ENCODE measurements around the gene STARD3NL. TPM values are rescaled to one million over a fixed set of nuclear protein-coding genes. Genes with fewer than 3 reads are reported as not detected.
A peak's percentile ranks its signal among the peaks of the same experiment; 100 is the strongest.

STARD3NL gene
- total RNA-seq, 2 experiments from 2014 or later, result 27.9 to 30.8 TPM

- no peak overlapping the region for H3K27ac Mint-ChIP-seq
- H3K36me3 Mint-ChIP-seq (ENCODE audit: low read depth), result peaks cover 8% of the 10 kb centered on the region
- ChIA-PET CTCF (interaction anchor here (0.7 to 3.8 kb wide), 5 partner anchors 34 to 385 kb away, joined by 3 to 14 read pairs (median 13); no protein-coding TSS in a partner anchor), POLR2A (no interaction called here)
- peaks cover 31% of the 10 kb centered on the region for H3K4me1 Mint-ChIP-seq
- no peak for DNase-seq
- intact Hi-C loops (cut with DNase I, micrococcal nuclease), result no loop called here
- ATAC-seq, result no peak
- H3K9me3 Mint-ChIP-seq (ENCODE audit: low read depth), result peaks cover 2% of the 10 kb centered on the region
- H3K4me3 Mint-ChIP-seq, result no peak overlapping the region
- no peaks in the 10 kb centered on the region for H3K27me3 Mint-ChIP-seq
Observed at GRCh38 chr7:38182450-38182849, 4.4 kb downstream of the STARD3NL start.

DNA sequence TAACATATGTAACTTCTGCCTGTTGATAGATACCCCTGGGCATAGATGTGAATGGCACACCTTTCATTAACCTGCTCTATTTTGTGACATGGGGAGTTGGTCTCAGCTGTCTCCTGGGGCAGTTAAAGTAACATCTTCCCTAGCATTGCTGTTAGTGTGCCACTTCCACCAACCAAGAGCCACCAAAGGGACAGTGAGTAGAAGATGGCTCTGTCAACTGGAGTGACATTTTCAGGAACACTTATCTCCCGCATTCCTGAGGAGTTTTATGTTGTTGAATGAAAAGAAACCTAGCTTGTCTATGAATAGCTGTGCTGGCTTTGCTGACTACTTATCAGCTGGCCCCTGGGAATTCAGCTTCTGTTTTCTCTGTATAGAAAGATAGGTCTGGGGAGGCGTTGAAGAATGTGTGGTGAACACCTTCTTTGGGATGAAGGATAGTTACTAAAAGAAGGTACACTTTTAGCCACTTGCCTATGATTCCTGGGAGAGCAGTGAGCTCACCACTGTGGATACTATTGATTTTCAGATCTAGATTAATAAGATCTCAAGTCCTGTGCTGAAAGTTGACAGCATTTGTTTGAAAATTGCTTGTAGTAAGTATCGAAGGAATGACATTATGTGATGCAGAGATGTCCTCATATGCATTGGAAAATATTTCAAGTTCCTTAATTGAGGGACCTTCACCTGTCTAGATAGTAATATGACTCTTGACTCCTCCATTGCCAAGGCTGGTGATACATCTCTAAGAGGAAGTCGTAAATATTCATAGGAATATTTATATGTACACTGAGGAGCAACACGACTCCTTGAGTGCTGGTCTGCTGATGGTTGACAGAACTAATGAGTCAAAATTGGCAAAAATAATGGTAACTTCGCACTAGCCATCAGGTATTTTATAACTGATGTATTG, 7.6 kb downstream of the STARD3NL start:
- ATAC-seq, result no peak
- Mint-ChIP-seq H3K9me3 (ENCODE audit: low read depth) (peaks cover 2% of the 10 kb centered on the region), H3K27ac (no peak overlapping the region), H3K4me1 (peaks cover 21% of the 10 kb centered on the region), H3K36me3 (ENCODE audit: low read depth) (peaks cover 8% of the 10 kb centered on the region), H3K27me3 (no peaks in the 10 kb centered on the region), H3K4me3 (no peak overlapping the region)
- intact Hi-C loops (cut with DNase I, micrococcal nuclease), result loop anchor here in 1 of 2 experiments (5.0 kb wide), 1 partner anchor 717 kb away; no protein-coding TSS in a partner anchor
- DNase-seq, result no peak
- ChIA-PET POLR2A (no interaction called here), CTCF (interaction anchor here (0.7 to 1.6 kb wide), 5 partner anchors 26 to 1086 kb away, joined by 3 to 4 read pairs (median 3); no protein-coding TSS in a partner anchor)

DNA sequence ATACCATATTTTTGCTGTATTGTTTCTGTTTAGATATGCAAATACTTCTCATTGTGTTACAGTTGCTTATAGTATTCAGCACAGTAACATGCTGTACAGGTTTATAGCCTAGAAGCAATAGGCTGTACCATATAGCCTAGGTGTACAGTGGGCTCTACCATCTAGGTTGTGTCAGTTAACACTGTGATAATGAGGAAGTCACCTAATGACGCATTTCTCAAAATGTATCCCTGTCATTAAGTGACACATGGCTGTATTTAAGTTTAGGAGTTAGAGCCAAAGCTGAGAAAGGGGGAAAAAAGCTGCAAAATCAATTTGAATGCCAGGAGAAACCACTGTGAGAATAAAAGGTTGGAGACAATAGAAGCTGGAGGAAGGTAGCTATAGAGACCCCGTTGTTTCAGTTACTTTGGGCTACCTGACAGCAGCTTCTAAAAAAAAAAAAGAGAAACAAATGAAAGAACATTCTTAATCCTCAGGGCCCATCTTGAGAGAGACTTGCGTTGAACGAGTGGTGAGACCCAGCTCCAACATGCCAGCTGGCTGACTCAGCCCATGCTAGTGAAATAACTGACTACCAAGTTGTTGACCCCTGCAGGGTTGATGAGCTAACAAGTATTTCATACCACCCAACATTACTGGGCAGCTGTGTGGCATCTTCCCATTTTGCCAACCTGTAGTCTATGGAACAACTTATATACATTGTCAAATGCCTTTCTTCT, 8.7 kb downstream of the STARD3NL start:
- ATAC-seq (no peak), DNase-seq (no peak)
- H3K9me3 Mint-ChIP-seq (ENCODE audit: low read depth), result peaks cover 6% of the 10 kb centered on the region
- peaks cover 25% of the 10 kb centered on the region for H3K4me1 Mint-ChIP-seq
- POLR2A ChIA-PET, result no interaction called here
- CTCF ChIA-PET, result interaction anchor here (1.0 to 2.2 kb wide), 6 partner anchors 13 to 149 kb away, joined by 3 to 11 read pairs (median 4); no protein-coding TSS in a partner anchor
- peaks cover 12% of the 10 kb centered on the region for H3K36me3 Mint-ChIP-seq (ENCODE audit: low read depth)
- intact Hi-C loops (cut with DNase I, micrococcal nuclease), result loop anchor here in 1 of 2 experiments (5.0 kb wide), 1 partner anchor 716 kb away; no protein-coding TSS in a partner anchor
- no peak overlapping the region for H3K27ac Mint-ChIP-seq
- H3K27me3 Mint-ChIP-seq, result no peaks in the 10 kb centered on the region
- H3K4me3 Mint-ChIP-seq, result no peak overlapping the region

- intact Hi-C loops (cut with DNase I, micrococcal nuclease), result loop anchor here in 1 of 2 experiments (5.0 kb wide), 1 partner anchor 714 kb away; no protein-coding TSS in a partner anchor
- Mint-ChIP-seq H3K27me3 (no peaks in the 10 kb centered on the region), H3K4me3 (no peak overlapping the region), H3K9me3 (ENCODE audit: low read depth) (peaks cover 6% of the 10 kb centered on the region), H3K4me1 (peaks cover 33% of the 10 kb centered on the region), H3K27ac (no peak overlapping the region), H3K36me3 (ENCODE audit: low read depth) (peaks cover 18% of the 10 kb centered on the region)
- ChIA-PET POLR2A (no interaction called here), CTCF (interaction anchor here (0.6 to 2.2 kb wide), 4 partner anchors 9 to 119 kb away, joined by 3 to 11 read pairs (median 3); no protein-coding TSS in a partner anchor)
- DNase-seq, result no peak
- ATAC-seq, result no peak
Observed at GRCh38 chr7:38187794-38188440, 9.9 kb downstream of the STARD3NL start.

DNA sequence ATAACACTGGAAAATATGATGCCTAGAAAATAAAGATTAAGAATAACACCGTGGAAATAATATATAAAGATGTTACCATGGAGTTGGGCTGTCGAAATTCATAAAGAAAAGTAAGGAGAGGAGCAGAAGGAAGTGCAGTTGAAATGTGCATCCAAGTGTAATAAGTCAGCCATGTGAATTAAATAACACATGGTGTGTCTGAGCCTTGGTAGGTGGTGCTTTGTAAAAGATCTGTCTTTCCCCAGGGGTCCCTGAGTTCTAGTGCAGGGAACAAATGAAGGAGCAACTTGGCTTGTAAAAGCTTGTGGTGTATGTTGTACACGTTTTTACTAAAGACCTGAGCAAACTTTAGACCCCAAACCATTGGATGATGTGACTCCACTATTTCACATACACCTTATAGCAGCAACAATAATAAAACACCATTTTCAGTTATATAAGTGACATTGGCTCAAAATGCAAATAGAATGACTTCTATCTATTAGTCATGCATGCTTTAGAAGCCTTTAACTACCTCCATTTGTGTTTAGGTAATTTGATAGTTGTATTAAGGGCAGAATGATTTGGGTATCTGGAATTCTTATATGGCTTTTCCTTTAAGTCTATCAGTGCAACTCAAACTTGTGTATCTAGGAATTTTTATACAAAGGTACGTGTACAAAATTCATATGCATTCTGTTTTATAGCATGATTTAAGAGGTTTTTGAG, 11.3 kb downstream of the STARD3NL start:
- no peak for ATAC-seq
- H3K36me3 Mint-ChIP-seq (ENCODE audit: low read depth), result peaks cover 12% of the 10 kb centered on the region
- ChIA-PET POLR2A (no interaction called here), CTCF (interaction anchor here (0.6 kb wide), 1 partner anchor 12 kb away, joined by 5 read pairs; no protein-coding TSS in a partner anchor)
- no peak for DNase-seq
- H3K27me3 Mint-ChIP-seq, result no peaks in the 10 kb centered on the region
- intact Hi-C loops (cut with DNase I, micrococcal nuclease), result loop anchor here in 1 of 2 experiments (5.0 kb wide), 1 partner anchor 713 kb away; no protein-coding TSS in a partner anchor
- H3K4me1 Mint-ChIP-seq, result peaks cover 33% of the 10 kb centered on the region
- no peak overlapping the region for H3K27ac Mint-ChIP-seq
- H3K4me3 Mint-ChIP-seq, result no peak overlapping the region
- peaks cover 4% of the 10 kb centered on the region for H3K9me3 Mint-ChIP-seq (ENCODE audit: low read depth)

GRCh38 chr7:38190011-38190410, 12.0 kb downstream of the STARD3NL start:
- Mint-ChIP-seq H3K36me3 (ENCODE audit: low read depth) (peaks cover 12% of the 10 kb centered on the region), H3K27ac (no peak overlapping the region), H3K27me3 (no peaks in the 10 kb centered on the region), H3K4me1 (peaks cover 33% of the 10 kb centered on the region), H3K4me3 (no peak overlapping the region), H3K9me3 (ENCODE audit: low read depth) (peaks cover 4% of the 10 kb centered on the region)
- DNase-seq, result no peak
- peak; percentile 30 for ATAC-seq
- POLR2A ChIA-PET, result no interaction called here
- intact Hi-C loops (cut with DNase I, micrococcal nuclease), result no loop called here
- CTCF ChIA-PET, result interaction anchor here (0.6 kb wide), 1 partner anchor 11 kb away, joined by 5 read pairs; no protein-coding TSS in a partner anchor

DNA sequence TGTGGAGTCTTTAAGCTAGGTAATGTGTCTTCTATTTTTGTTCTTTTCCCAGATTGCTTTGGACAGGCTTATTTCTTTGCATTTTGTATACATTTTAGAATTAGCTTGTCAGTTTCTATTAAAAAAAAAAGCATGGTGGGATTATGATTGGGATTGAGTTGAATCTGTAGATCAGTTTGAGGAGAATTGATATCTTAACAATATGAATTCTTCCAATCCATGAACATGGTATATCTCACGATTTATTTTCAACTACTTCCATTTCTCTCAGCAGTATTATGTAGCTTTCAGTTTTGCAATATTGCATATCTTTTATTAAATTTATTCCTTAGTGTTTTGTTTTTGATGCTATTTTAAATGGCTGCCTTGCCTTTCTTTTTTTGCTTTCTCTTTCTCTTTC, 13.7 kb downstream of the STARD3NL start:
- no peak overlapping the region for H3K4me3 Mint-ChIP-seq
- H3K9me3 Mint-ChIP-seq (ENCODE audit: low read depth), result peaks cover 4% of the 10 kb centered on the region
- peaks cover 10% of the 10 kb centered on the region for H3K36me3 Mint-ChIP-seq (ENCODE audit: low read depth)
- POLR2A ChIA-PET, result no interaction called here
- DNase-seq, result no peak
- CTCF ChIA-PET, result interaction anchor here (9.0 kb wide), 1 partner anchor 25 kb away, joined by 71 read pairs; no protein-coding TSS in a partner anchor
- H3K27me3 Mint-ChIP-seq, result no peaks in the 10 kb centered on the region
- intact Hi-C loops (cut with DNase I, micrococcal nuclease), result no loop called here
- peaks cover 36% of the 10 kb centered on the region for H3K4me1 Mint-ChIP-seq
- ATAC-seq, result no peak
- no peak overlapping the region for H3K27ac Mint-ChIP-seq

DNA sequence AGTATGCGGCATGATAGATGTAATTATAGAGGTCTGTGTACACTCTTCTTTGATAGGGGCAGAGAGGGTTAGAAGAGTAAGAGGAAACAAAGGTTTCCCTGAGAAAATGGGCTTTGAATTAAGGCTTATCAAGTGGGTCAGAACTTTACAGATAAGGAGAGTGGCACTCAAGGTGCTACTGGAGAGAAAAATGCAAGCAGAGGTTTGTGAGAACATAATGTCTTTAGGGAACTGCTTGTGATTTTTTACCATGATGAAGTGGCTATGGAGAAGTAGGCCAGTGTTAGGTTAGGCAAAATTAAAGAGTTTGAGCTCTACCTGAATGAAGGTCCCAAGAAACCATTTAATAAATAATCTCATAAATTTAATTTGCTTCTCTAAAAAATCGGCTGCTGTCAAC, 14.3 kb downstream of the STARD3NL start:
- intact Hi-C loops (cut with DNase I, micrococcal nuclease), result no loop called here
- peaks cover 36% of the 10 kb centered on the region for H3K4me1 Mint-ChIP-seq
- no peaks in the 10 kb centered on the region for H3K27me3 Mint-ChIP-seq
- ATAC-seq, result no peak
- H3K27ac Mint-ChIP-seq, result no peak overlapping the region
- CTCF ChIA-PET, result interaction anchor here (9.0 kb wide), 1 partner anchor 24 kb away, joined by 71 read pairs; no protein-coding TSS in a partner anchor
- no peak for DNase-seq
- POLR2A ChIA-PET, result no interaction called here
- no peak overlapping the region for H3K4me3 Mint-ChIP-seq
- H3K36me3 Mint-ChIP-seq (ENCODE audit: low read depth), result peaks cover 10% of the 10 kb centered on the region
- H3K9me3 Mint-ChIP-seq (ENCODE audit: low read depth), result peaks cover 4% of the 10 kb centered on the region

- H3K9me3 Mint-ChIP-seq (ENCODE audit: low read depth), result peaks cover 2% of the 10 kb centered on the region
- H3K36me3 Mint-ChIP-seq (ENCODE audit: low read depth), result peaks cover 10% of the 10 kb centered on the region
- no peak for ATAC-seq
Observed at GRCh38 chr7:38195804-38196595, 18.0 kb downstream of the STARD3NL start.

GRCh38 chr7:38198366-38198765, 20.3 kb downstream of the STARD3NL start:
- ATAC-seq (no peak), DNase-seq (no peak)
- ChIA-PET POLR2A (no interaction called here), CTCF (interaction anchor here (0.9 to 9.0 kb wide), 7 partner anchors 11 to 170 kb away, joined by 3 to 71 read pairs (median 5); no protein-coding TSS in a partner anchor)
- Mint-ChIP-seq H3K27ac (no peak overlapping the region), H3K36me3 (ENCODE audit: low read depth) (peaks cover 9% of the 10 kb centered on the region), H3K4me1 (peaks cover 10% of the 10 kb centered on the region), H3K9me3 (ENCODE audit: low read depth) (peaks cover 4% of the 10 kb centered on the region), H3K4me3 (no peak overlapping the region), H3K27me3 (no peaks in the 10 kb centered on the region)
- intact Hi-C loops (cut with DNase I, micrococcal nuclease), result no loop called here

More at GRCh38 chr7:38195804-38196595, 18.0 kb downstream of the STARD3NL start:
- Mint-ChIP-seq H3K27me3 (no peaks in the 10 kb centered on the region), H3K4me1 (peaks cover 22% of the 10 kb centered on the region), H3K4me3 (no peak overlapping the region), H3K27ac (no peak overlapping the region)
- intact Hi-C loops (cut with DNase I, micrococcal nuclease), result no loop called here
- no peak for DNase-seq
- ChIA-PET CTCF (interaction anchor here (1.1 to 9.0 kb wide), 8 partner anchors 8 to 171 kb away, joined by 3 to 71 read pairs (median 3); no protein-coding TSS in a partner anchor), POLR2A (interaction anchor here (0.7 kb wide), 1 partner anchor 181 kb away, joined by 4 read pairs; no protein-coding TSS in a partner anchor)

All from activated CD4-positive, alpha-beta T cell treated with anti-CD3 and anti-CD28 coated beads for 36 hours (primary cell).